Smooth muscle cell (in vitro differentiated cells): ENCODE results near the gene SLC39A7. TPM values are rescaled to one million over a fixed set of nuclear protein-coding genes. Genes with fewer than 3 reads are reported as not detected.

Experiments
- DNase-seq: peaks from one replicate; lab custom pipeline; 2025; ENCODE audit not compliant: unreplicated experiment; lab: John Stamatoyannopoulos, UW
- H2AFZ ChIP-seq: fragments of 200-600 bp; sonication (generic); 2 replicates; pipeline ENCODE4 v1.6.0; 2016; ENCODE audit warnings: antibody characterized with exemption, low read depth, mild to moderate bottlenecking
- H3F3A ChIP-seq: fragments of 200-600 bp; sonication (generic); 2 replicates; pipeline ENCODE4 v1.6.0; 2017; ENCODE audit warnings: antibody characterized with exemption, low read depth
- H3K27ac ChIP-seq: fragments of 200-600 bp; sonication (generic); 2 replicates; pipeline ENCODE4 v1.5.1; 2016; ENCODE audit warnings: low read depth, mild to moderate bottlenecking
- H3K27me3 ChIP-seq: fragments of 200-600 bp; sonication (generic); 2 replicates; pipeline ENCODE4 v1.6.1; 2016; ENCODE audit warnings: low read depth, mild to moderate bottlenecking
- H3K36me3 ChIP-seq: fragments of 200-600 bp; sonication (generic); 2 replicates; pipeline ENCODE4 v1.5.1; 2016; ENCODE audit warnings: low read depth
- H3K4me1 ChIP-seq: fragments of 200-600 bp; sonication (generic); 2 replicates; pipeline ENCODE4 v1.5.1; 2016; ENCODE audit warnings: low read depth
- H3K4me2 ChIP-seq: fragments of 200-600 bp; sonication (generic); 2 replicates; pipeline ENCODE4 v1.6.0; 2016; ENCODE audit warnings: mild to moderate bottlenecking
- H3K4me3 ChIP-seq: fragments of 200-600 bp; sonication (generic); 2 replicates; pipeline ENCODE4 v1.5.1; 2016; ENCODE audit warnings: mild to moderate bottlenecking
- H3K79me2 ChIP-seq: fragments of 200-600 bp; sonication (generic); 2 replicates; pipeline ENCODE4 v1.6.0; 2016; ENCODE audit warnings: low read depth, mild to moderate bottlenecking
- H3K9ac ChIP-seq: fragments of 200-600 bp; sonication (generic); 2 replicates; pipeline ENCODE4 v1.6.0; 2016; ENCODE audit warnings: low read depth
- H3K9me3 ChIP-seq: fragments of 200-600 bp; sonication (generic); replicated peaks from 2 replicates; pipeline ENCODE4 v1.5.1; 2016; ENCODE audit warnings: low read depth
- H4K20me1 ChIP-seq: fragments of 200-600 bp; sonication (generic); 2 replicates; pipeline ENCODE4 v1.6.0; 2016; ENCODE audit warnings: low read depth
- CTCF ChIP-seq: fragments of 200-600 bp; sonication (generic); IDR thresholded peaks from 2 replicates; pipeline ENCODE4 v1.5.1; 2017; ENCODE audit warnings: borderline replicate concordance, mild to moderate bottlenecking, antibody characterized with exemption; ENCODE audit not compliant: insufficient read depth, poor library complexity, severe bottlenecking
- WGBS: methylation state at CpG from one replicate; pipeline ENCODE4 v1.1.7; 2016; ENCODE audit warnings: low lambda C conversion rate; 5-methylcytosine and 5-hydroxymethylcytosine counted together
- microRNA counts: library from miRNA; unstranded; fragments of <30 nt; microRNA quantifications from one replicate; lab custom pipeline; 2016
- microRNA-seq: library from miRNA; unstranded; fragments of <30 nt; microRNA quantifications from one replicate; pipeline ENCODE4, GENCODE V29; 2016; ENCODE audit warnings: borderline number of aligned reads
- polyA plus RNA-seq: library from polyadenylated mRNA; unstranded; fragments of >200 nt; fragmentation: Nextera tagmentation; extraction: Ambion mirVana; gene quantifications from 2 replicates; pipeline ENCODE4 v1.2.1, GENCODE V29; 2016
- small RNA-seq: library from RNA; depleted of rRNA; stranded (forward); fragments of <200 nt; gene quantifications from one replicate; pipeline ENCODE3, GENCODE V24; 2014
- total RNA-seq: library from RNA; depleted of rRNA; stranded (reverse); fragments of >200 nt; gene quantifications from 2 replicates; pipeline ENCODE4 v1.2.3, GENCODE V29; 2014

Gene SLC39A7
- total and polyA plus RNA-seq, 2 experiments from 2014 or later, result 87.2 to 112 TPM

GRCh38 chr6:33250731-33251130 is 50.1 kb downstream of the SLC39A7 start:
- H3K9me3 ChIP-seq, result no peaks in the 10 kb centered on the region
- TF ChIP-seq CTCF, result no peak
- peak overlapping the region; percentile 73 for H3K27ac ChIP-seq
- H3K36me3 ChIP-seq, result no peaks in the 10 kb centered on the region
- no peak overlapping the region for H2AFZ ChIP-seq
- H3F3A ChIP-seq, result no peaks in the 10 kb centered on the region
- no peaks in the 10 kb centered on the region for H3K79me2 ChIP-seq
- H3K4me1 ChIP-seq, result peaks cover 15% of the 10 kb centered on the region
- H3K4me3 ChIP-seq, result no peak overlapping the region
- WGBS, result 95% methylated on average over 13 of the region's 13 CpGs
- no peaks in the 10 kb centered on the region for H3K27me3 ChIP-seq
- no peaks in the 10 kb centered on the region for H4K20me1 ChIP-seq
- no peak overlapping the region for H3K4me2 ChIP-seq
- H3K9ac ChIP-seq, result no peak overlapping the region
- DNase-seq, result no peak

GRCh38 chr6:33251395-33252012 is 50.8 kb downstream of the SLC39A7 start:
- Histone ChIP-seq H3K4me2 (no peak overlapping the region), H3K9ac (no peak overlapping the region), H3K79me2 (no peaks in the 10 kb centered on the region), H3K9me3 (no peaks in the 10 kb centered on the region), H4K20me1 (no peaks in the 10 kb centered on the region), H3K36me3 (no peaks in the 10 kb centered on the region), H3K4me3 (no peak overlapping the region), H3K27ac (no peak overlapping the region), H2AFZ (no peak overlapping the region), H3K4me1 (peaks cover 15% of the 10 kb centered on the region), H3K27me3 (no peaks in the 10 kb centered on the region), H3F3A (no peaks in the 10 kb centered on the region)
- 90% methylated on average over 6 of the region's 6 CpGs for WGBS
- no peak for TF ChIP-seq CTCF
- no peak for DNase-seq

- Histone ChIP-seq H3K4me3 (no peak overlapping the region), H2AFZ (no peak overlapping the region), H3K4me1 (peaks cover 15% of the 10 kb centered on the region), H3K79me2 (no peaks in the 10 kb centered on the region), H3K9ac (no peak overlapping the region), H3K4me2 (no peak overlapping the region), H3K9me3 (no peaks in the 10 kb centered on the region), H3K27me3 (no peaks in the 10 kb centered on the region), H4K20me1 (no peaks in the 10 kb centered on the region), H3F3A (no peaks in the 10 kb centered on the region), H3K27ac (no peak overlapping the region), H3K36me3 (no peaks in the 10 kb centered on the region)
- no peak for TF ChIP-seq CTCF
- DNase-seq, result no peak
Measured at GRCh38 chr6:33252759-33253158, 52.1 kb downstream of the SLC39A7 start.

MicroRNAs within 50 kb of the gene (microRNA counts, 767-probe panel; counts per million panel counts)
- microRNA hsa-miR-219-1-3p (lab: Ali Mortazavi, UCI) (183 counts per million), microRNA hsa-miR-219-5p (lab: Ali Mortazavi, UCI) (183 counts per million)

Small RNA genes within 50 kb of the gene (microRNA-seq; reads per million reads assigned to microRNA genes)
- 2.3 reads per million for gene MIR219A1

Small RNA genes within 50 kb of the gene (small RNA-seq; reads per million reads assigned to genes)
- 0.84 reads per million, percentile 27 among the genes with 10 or more reads in this experiment for gene MIR219A1
- gene RNY4P10, result 0.32 reads per million, percentile 7 among the genes with 10 or more reads in this experiment

Other genes with a start within 250 kb of the SLC39A7 start
- 0.90 and 3.1 TPM in 2 replicates for gene HLA-DMA, start 247.8 kb upstream of the SLC39A7 start, total RNA-seq
- 4.0 and 4.8 TPM in 2 replicates for gene HLA-DMA, start 247.8 kb upstream of the SLC39A7 start, polyA plus RNA-seq
- gene BRD2, start 232.3 kb upstream of the SLC39A7 start, total RNA-seq, result 205 and 244 TPM in 2 replicates
- 162 and 197 TPM in 2 replicates for gene BRD2, start 232.3 kb upstream of the SLC39A7 start, polyA plus RNA-seq
- gene HLA-DOA, start 191.3 kb upstream of the SLC39A7 start, total RNA-seq, result 0.09 TPM in 1 of 2 replicates, not detected in the other
- gene HLA-DOA, start 191.3 kb upstream of the SLC39A7 start, polyA plus RNA-seq, result 0.26 TPM in 1 of 2 replicates, not detected in the other
- 1.1 and 1.6 TPM in 2 replicates for gene HLA-DPA1, start 127.2 kb upstream of the SLC39A7 start, total RNA-seq
- gene HLA-DPA1, start 127.2 kb upstream of the SLC39A7 start, polyA plus RNA-seq, result 1.1 and 1.3 TPM in 2 replicates
- 10.8 and 14.8 TPM in 2 replicates for gene HLA-DPB1, start 124.9 kb upstream of the SLC39A7 start, total RNA-seq
- gene HLA-DPB1, start 124.9 kb upstream of the SLC39A7 start, polyA plus RNA-seq, result 19.4 and 20.3 TPM in 2 replicates
- gene COL11A2, start 8.4 kb upstream of the SLC39A7 start, total RNA-seq, result 0.36 and 1.1 TPM in 2 replicates
- gene COL11A2, start 8.4 kb upstream of the SLC39A7 start, polyA plus RNA-seq, result 1.2 and 1.5 TPM in 2 replicates
- gene RXRB, start 202 bp upstream of the SLC39A7 start, total RNA-seq, result 24.3 and 25.7 TPM in 2 replicates
- gene RXRB, start 202 bp upstream of the SLC39A7 start, polyA plus RNA-seq, result 28.2 and 33.7 TPM in 2 replicates
- 2.9 and 4.9 TPM in 2 replicates for gene HSD17B8, start 3.8 kb downstream of the SLC39A7 start, total RNA-seq
- gene HSD17B8, start 3.8 kb downstream of the SLC39A7 start, polyA plus RNA-seq, result 3.7 and 9.6 TPM in 2 replicates
- gene RING1, start 7.6 kb downstream of the SLC39A7 start, total RNA-seq, result 23.4 and 32.2 TPM in 2 replicates
- 31.6 and 35.1 TPM in 2 replicates for gene RING1, start 7.6 kb downstream of the SLC39A7 start, polyA plus RNA-seq
- gene VPS52, start 71.0 kb downstream of the SLC39A7 start, total RNA-seq, result 23.1 and 34.7 TPM in 2 replicates
- 22.6 and 37.0 TPM in 2 replicates for gene VPS52, start 71.0 kb downstream of the SLC39A7 start, polyA plus RNA-seq
- 2,939 and 3,261 TPM in 2 replicates for gene RPS18, start 71.2 kb downstream of the SLC39A7 start, total RNA-seq
- 1,790 and 1,848 TPM in 2 replicates for gene RPS18, start 71.2 kb downstream of the SLC39A7 start, polyA plus RNA-seq
- 2.9 and 4.6 TPM in 2 replicates for gene B3GALT4, start 76.3 kb downstream of the SLC39A7 start, total RNA-seq
- 6.1 and 14.6 TPM in 2 replicates for gene B3GALT4, start 76.3 kb downstream of the SLC39A7 start, polyA plus RNA-seq
- gene WDR46, start 88.4 kb downstream of the SLC39A7 start, total RNA-seq, result 52.5 and 67.9 TPM in 2 replicates
- 69.9 and 78.6 TPM in 2 replicates for gene WDR46, start 88.4 kb downstream of the SLC39A7 start, polyA plus RNA-seq
- 21.4 and 33.8 TPM in 2 replicates for gene PFDN6, start 88.7 kb downstream of the SLC39A7 start, total RNA-seq
- gene PFDN6, start 88.7 kb downstream of the SLC39A7 start, polyA plus RNA-seq, result 23.1 and 24.0 TPM in 2 replicates
- gene RGL2, start 98.1 kb downstream of the SLC39A7 start, total RNA-seq, result 21.8 and 31.9 TPM in 2 replicates
- gene RGL2, start 98.1 kb downstream of the SLC39A7 start, polyA plus RNA-seq, result 55.6 and 58.7 TPM in 2 replicates
- 30.2 and 34.7 TPM in 2 replicates for gene TAPBP, start 113.2 kb downstream of the SLC39A7 start, total RNA-seq
- gene TAPBP, start 113.2 kb downstream of the SLC39A7 start, polyA plus RNA-seq, result 75.9 and 81.6 TPM in 2 replicates
- 9.6 and 11.0 TPM in 2 replicates for gene ZBTB22, start 116.9 kb downstream of the SLC39A7 start, total RNA-seq
- gene ZBTB22, start 116.9 kb downstream of the SLC39A7 start, polyA plus RNA-seq, result 22.9 and 24.9 TPM in 2 replicates
- 19.0 and 23.7 TPM in 2 replicates for gene DAXX, start 122.1 kb downstream of the SLC39A7 start, total RNA-seq
- 38.3 and 51.3 TPM in 2 replicates for gene DAXX, start 122.1 kb downstream of the SLC39A7 start, polyA plus RNA-seq
- 12.0 and 21.5 TPM in 2 replicates for gene KIFC1, start 191.0 kb downstream of the SLC39A7 start, total RNA-seq
- 2.9 and 8.8 TPM in 2 replicates for gene KIFC1, start 191.0 kb downstream of the SLC39A7 start, polyA plus RNA-seq
- gene PHF1, start 210.1 kb downstream of the SLC39A7 start, total RNA-seq, result 30.0 and 39.3 TPM in 2 replicates
- 36.9 and 52.2 TPM in 2 replicates for gene PHF1, start 210.1 kb downstream of the SLC39A7 start, polyA plus RNA-seq
- 126 and 173 TPM in 2 replicates for gene CUTA, start 217.2 kb downstream of the SLC39A7 start, total RNA-seq
- 289 and 298 TPM in 2 replicates for gene CUTA, start 217.2 kb downstream of the SLC39A7 start, polyA plus RNA-seq
- 8.6 and 10.4 TPM in 2 replicates for gene SYNGAP1, start 219.2 kb downstream of the SLC39A7 start, total RNA-seq
- gene SYNGAP1, start 219.2 kb downstream of the SLC39A7 start, polyA plus RNA-seq, result 1.9 and 7.9 TPM in 2 replicates